Measurements from ENCODE around the gene CNNM1. TPM values are rescaled to one million over a fixed set of nuclear protein-coding genes. Genes with fewer than 3 reads are reported as not detected.

Gene CNNM1
- 0.04 TPM for polyA plus RNA-seq (2012; ENCODE audit: low read depth, missing spikeins)

- no peak for TF ChIP-seq PAX5 (IDR thresholded peaks at IDR 0.05; ENCODE audit: insufficient read depth, low read length, severe bottlenecking)
- TF ChIP-seq SPI1 (IDR thresholded peaks at IDR 0.05; ENCODE audit: low read depth, low read length) = no peak
- TF ChIP-seq POU2F2 (IDR thresholded peaks at IDR 0.05; ENCODE audit: low read depth, low read length) = no peak
- TF ChIP-seq POLR2AphosphoS5 (IDR thresholded peaks at IDR 0.05; ENCODE audit: low read depth, low read length) = no peak
- DNase-seq (ENCODE audit: insufficient read length, low spot score) (peak; percentile 16), FAIRE-seq (no peak)
Observed at GRCh38 chr10:99329304-99329553, at the start of gene CNNM1. Gene CNNM1 (plus strand): TSS chr10:99329356. CDS start chr10:99329388, 32 bp downstream.

- DNase-seq (ENCODE audit: insufficient read length, low spot score) (no peak), FAIRE-seq (no peak)
- TF ChIP-seq TAF1 (IDR thresholded peaks at IDR 0.05; ENCODE audit: low read depth, low read length) = no peak
- no peak for TF ChIP-seq SPI1 (IDR thresholded peaks at IDR 0.05; ENCODE audit: low read depth, low read length)
- no peak for TF ChIP-seq POLR2AphosphoS5 (IDR thresholded peaks at IDR 0.05; ENCODE audit: low read depth, low read length)
- no peak for TF ChIP-seq POLR2A (IDR thresholded peaks at IDR 0.05; ENCODE audit: low read depth, low read length)
- no peak for TF ChIP-seq PAX5 (IDR thresholded peaks at IDR 0.05; ENCODE audit: insufficient read depth, low read length, severe bottlenecking)
- TF ChIP-seq POU2F2 (IDR thresholded peaks at IDR 0.05; ENCODE audit: low read depth, low read length) = no peak
Observed at GRCh38 chr10:99279626-99280111, 49.5 kb upstream of the CNNM1 start.

DNA sequence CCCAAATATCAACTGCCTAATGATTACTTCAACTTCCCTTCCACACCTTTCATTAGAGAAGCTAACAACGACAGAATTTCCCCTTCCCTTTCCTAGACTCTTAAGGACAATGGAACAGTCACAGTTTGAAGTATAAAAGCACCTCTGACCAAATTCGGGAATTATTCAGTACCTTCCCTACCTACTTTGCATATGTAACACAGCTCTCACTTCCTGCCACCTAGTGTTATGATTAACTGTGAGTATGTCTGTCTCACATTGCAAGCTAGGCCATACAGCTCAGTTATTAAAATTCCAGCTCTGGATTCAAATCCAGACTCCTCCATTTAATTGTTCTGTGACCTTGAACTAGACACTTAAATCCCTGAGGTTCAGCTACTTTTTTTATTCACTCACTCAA, 48.7 kb upstream of the CNNM1 start:
- DNase-seq (ENCODE audit: insufficient read length, low spot score) (no peak), FAIRE-seq (peak; percentile 33)
- no peak for TF ChIP-seq TAF1 (IDR thresholded peaks at IDR 0.05; ENCODE audit: low read depth, low read length)
- TF ChIP-seq POLR2AphosphoS5 (IDR thresholded peaks at IDR 0.05; ENCODE audit: low read depth, low read length) = no peak
- TF ChIP-seq PAX5 (IDR thresholded peaks at IDR 0.05; ENCODE audit: insufficient read depth, low read length, severe bottlenecking) = no peak
- no peak for TF ChIP-seq SPI1 (IDR thresholded peaks at IDR 0.05; ENCODE audit: low read depth, low read length)
- no peak for TF ChIP-seq POLR2A (IDR thresholded peaks at IDR 0.05; ENCODE audit: low read depth, low read length)
- no peak for TF ChIP-seq POU2F2 (IDR thresholded peaks at IDR 0.05; ENCODE audit: low read depth, low read length)

GRCh38 chr10:99285881-99286280, 43.3 kb upstream of the CNNM1 start:
- DNase-seq (ENCODE audit: insufficient read length, low spot score) (no peak), FAIRE-seq (no peak)
- TF ChIP-seq SPI1 (IDR thresholded peaks at IDR 0.05; ENCODE audit: low read depth, low read length) (no peak), PAX5 (IDR thresholded peaks at IDR 0.05; ENCODE audit: insufficient read depth, low read length, severe bottlenecking) (no peak), POLR2AphosphoS5 (IDR thresholded peaks at IDR 0.05; ENCODE audit: low read depth, low read length) (no peak), TAF1 (IDR thresholded peaks at IDR 0.05; ENCODE audit: low read depth, low read length) (no peak)

GRCh38 chr10:99290306-99290705, 38.9 kb upstream of the CNNM1 start:
- TF ChIP-seq POLR2A (IDR thresholded peaks at IDR 0.05; ENCODE audit: low read depth, low read length) = no peak
- no peak for TF ChIP-seq PAX5 (IDR thresholded peaks at IDR 0.05; ENCODE audit: insufficient read depth, low read length, severe bottlenecking)
- TF ChIP-seq TAF1 (IDR thresholded peaks at IDR 0.05; ENCODE audit: low read depth, low read length) = no peak
- TF ChIP-seq SPI1 (IDR thresholded peaks at IDR 0.05; ENCODE audit: low read depth, low read length) = no peak
- no peak for TF ChIP-seq POU2F2 (IDR thresholded peaks at IDR 0.05; ENCODE audit: low read depth, low read length)
- no peak for TF ChIP-seq POLR2AphosphoS5 (IDR thresholded peaks at IDR 0.05; ENCODE audit: low read depth, low read length)
- DNase-seq (ENCODE audit: insufficient read length, low spot score) = no peak
- no peak for FAIRE-seq

DNA sequence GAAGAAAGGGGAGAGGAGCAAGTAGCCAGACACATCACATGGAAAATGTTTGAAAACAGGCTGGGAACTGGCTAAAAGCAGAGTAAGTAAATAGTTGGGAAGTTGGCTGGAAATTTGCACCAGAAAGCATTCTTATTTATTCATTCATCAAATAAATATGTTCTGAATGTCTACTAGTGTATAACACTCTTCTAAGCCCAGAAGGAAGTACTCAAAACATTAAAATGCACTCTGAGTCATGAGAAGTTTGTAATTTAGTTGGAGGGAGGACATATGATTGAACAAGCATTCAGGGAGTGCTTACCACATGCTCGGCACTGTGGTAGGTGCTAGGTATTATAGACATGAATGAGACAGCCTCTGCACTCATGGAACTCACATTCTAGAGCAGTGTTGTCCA, 37.0 kb upstream of the CNNM1 start:
- FAIRE-seq = no peak
- TF ChIP-seq PAX5 (IDR thresholded peaks at IDR 0.05; ENCODE audit: insufficient read depth, low read length, severe bottlenecking) = no peak
- TF ChIP-seq SPI1 (IDR thresholded peaks at IDR 0.05; ENCODE audit: low read depth, low read length) = no peak
- TF ChIP-seq POU2F2 (IDR thresholded peaks at IDR 0.05; ENCODE audit: low read depth, low read length) = no peak
- no peak for TF ChIP-seq TAF1 (IDR thresholded peaks at IDR 0.05; ENCODE audit: low read depth, low read length)
- TF ChIP-seq POLR2A (IDR thresholded peaks at IDR 0.05; ENCODE audit: low read depth, low read length) = no peak
- no peak for TF ChIP-seq POLR2AphosphoS5 (IDR thresholded peaks at IDR 0.05; ENCODE audit: low read depth, low read length)
- DNase-seq (ENCODE audit: insufficient read length, low spot score) = no peak

- FAIRE-seq = no peak
- TF ChIP-seq TAF1 (IDR thresholded peaks at IDR 0.05; ENCODE audit: low read depth, low read length) = no peak
- no peak for TF ChIP-seq POLR2AphosphoS5 (IDR thresholded peaks at IDR 0.05; ENCODE audit: low read depth, low read length)
- no peak for TF ChIP-seq PAX5 (IDR thresholded peaks at IDR 0.05; ENCODE audit: insufficient read depth, low read length, severe bottlenecking)
- no peak for TF ChIP-seq POU2F2 (IDR thresholded peaks at IDR 0.05; ENCODE audit: low read depth, low read length)
- no peak for TF ChIP-seq POLR2A (IDR thresholded peaks at IDR 0.05; ENCODE audit: low read depth, low read length)
- TF ChIP-seq SPI1 (IDR thresholded peaks at IDR 0.05; ENCODE audit: low read depth, low read length) = no peak
- DNase-seq (ENCODE audit: insufficient read length, low spot score) = no peak
Observed at GRCh38 chr10:99296605-99297004, 32.6 kb upstream of the CNNM1 start.

- TF ChIP-seq POLR2AphosphoS5 (IDR thresholded peaks at IDR 0.05; ENCODE audit: low read depth, low read length) (no peak), POLR2A (IDR thresholded peaks at IDR 0.05; ENCODE audit: low read depth, low read length) (no peak), PAX5 (IDR thresholded peaks at IDR 0.05; ENCODE audit: insufficient read depth, low read length, severe bottlenecking) (no peak), SPI1 (IDR thresholded peaks at IDR 0.05; ENCODE audit: low read depth, low read length) (no peak), TAF1 (IDR thresholded peaks at IDR 0.05; ENCODE audit: low read depth, low read length) (no peak), POU2F2 (IDR thresholded peaks at IDR 0.05; ENCODE audit: low read depth, low read length) (no peak)
- DNase-seq (ENCODE audit: insufficient read length, low spot score) = no peak
- no peak for FAIRE-seq
Observed at GRCh38 chr10:99297033-99297432, 32.1 kb upstream of the CNNM1 start.

GRCh38 chr10:99303899-99304861, 25.0 kb upstream of the CNNM1 start:
- no peak for TF ChIP-seq POLR2AphosphoS5 (IDR thresholded peaks at IDR 0.05; ENCODE audit: low read depth, low read length)
- TF ChIP-seq POLR2A (IDR thresholded peaks at IDR 0.05; ENCODE audit: low read depth, low read length) = no peak
- no peak for TF ChIP-seq SPI1 (IDR thresholded peaks at IDR 0.05; ENCODE audit: low read depth, low read length)
- no peak for TF ChIP-seq POU2F2 (IDR thresholded peaks at IDR 0.05; ENCODE audit: low read depth, low read length)
- no peak for TF ChIP-seq TAF1 (IDR thresholded peaks at IDR 0.05; ENCODE audit: low read depth, low read length)
- TF ChIP-seq PAX5 (IDR thresholded peaks at IDR 0.05; ENCODE audit: insufficient read depth, low read length, severe bottlenecking) = no peak
- no peak for FAIRE-seq
- no peak for DNase-seq (ENCODE audit: insufficient read length, low spot score)
